Peyer's patch (tissue), 4 donors: Measurements from ENCODE around the gene RAD9B.

Experiments
- CTCF ChIP-seq, 6 experiments: fragments of 450-650 bp in 4 of 6; fragments of 200-600 bp in 2 of 6; sonication (generic) in 1 of 6; IDR thresholded peaks; one replicate each; pipeline ENCODE4 v1.5.1; 2017 to 2019; ENCODE audit warnings: antibody characterized with exemption in 6 of 6, mild to moderate bottlenecking in 3 of 6, moderate library complexity in 1 of 6
- POLR2A ChIP-seq, 2 donors: fragments of 450-650 bp; IDR thresholded peaks; one replicate each; pipeline ENCODE4 v1.5.1; 2017; ENCODE audit warnings: antibody characterized with exemption in 2 of 2, mild to moderate bottlenecking in 2 of 2, moderate library complexity in 2 of 2

- TF ChIP-seq POLR2A (IDR thresholded peaks at IDR 0.05) = no peak
- TF ChIP-seq CTCF (IDR thresholded peaks at IDR 0.05) = no peak
These were observed 47.6 kb downstream of the RAD9B start for GRCh38 chr12:110549716-110550115.
